Measurements from ENCODE around the gene KRTAP10-6. TPM values are rescaled to one million over a fixed set of nuclear protein-coding genes. Genes with fewer than 3 reads are reported as not detected.

Gene KRTAP10-6
- total RNA-seq, 2 experiments from 2014 or later: not detected

DNA sequence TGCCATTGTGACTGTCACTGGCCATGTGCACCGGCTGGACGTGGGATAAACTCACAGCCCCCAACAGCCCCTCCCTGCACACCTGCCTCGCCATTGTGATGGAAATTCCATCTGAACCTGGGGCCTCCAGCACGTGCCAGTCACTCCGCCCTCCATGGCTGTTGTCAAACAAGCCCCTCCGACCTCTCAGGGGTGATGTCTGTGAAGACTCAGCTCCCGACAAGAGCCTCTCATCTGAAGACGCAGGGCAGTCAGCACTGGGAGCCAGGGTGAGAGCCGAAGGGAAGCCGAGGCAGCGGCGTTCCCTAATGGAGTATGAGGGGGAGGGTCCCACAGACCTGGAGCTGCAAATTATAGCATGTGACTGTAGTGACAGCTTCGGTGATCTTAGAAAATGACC lies 39.6 kb downstream of the KRTAP10-6 start:
- DNase-seq (ENCODE audit: low spot score): no peak
- Histone ChIP-seq H3K36me3 (ENCODE audit: insufficient read depth, low read length) (no peaks in the 10 kb centered on the region), H2AFZ (ENCODE audit: low read length) (no peak overlapping the region), H4K20me1 (ENCODE audit: insufficient read depth, low read length) (no peaks in the 10 kb centered on the region), H3K4me1 (ENCODE audit: insufficient read depth, low read length, poor library complexity, severe bottlenecking) (peaks cover 2% of the 10 kb centered on the region), H3K27ac (ENCODE audit: low read depth, low read length, poor library complexity, severe bottlenecking) (no peak overlapping the region), H3K79me2 (ENCODE audit: insufficient read depth, low read depth, low read length) (no peaks in the 10 kb centered on the region), H3K9me2 (ENCODE audit: insufficient read depth, low read length) (no peaks in the 10 kb centered on the region), H3K4me3 (ENCODE audit: low read depth, low read length, poor library complexity, severe bottlenecking) (no peak overlapping the region), H3K4me2 (ENCODE audit: low read length) (no peak overlapping the region), H3K9me3 (ENCODE audit: low read length) (no peaks in the 10 kb centered on the region)
- ChIA-PET POLR2A (interaction anchor here (0.5 kb wide), 1 partner anchor 46 kb away, joined by 4 read pairs; no protein-coding TSS in a partner anchor), CTCF (ENCODE audit: unreplicated experiment) (no interaction called here)
- TF ChIP-seq, protein P1, sequence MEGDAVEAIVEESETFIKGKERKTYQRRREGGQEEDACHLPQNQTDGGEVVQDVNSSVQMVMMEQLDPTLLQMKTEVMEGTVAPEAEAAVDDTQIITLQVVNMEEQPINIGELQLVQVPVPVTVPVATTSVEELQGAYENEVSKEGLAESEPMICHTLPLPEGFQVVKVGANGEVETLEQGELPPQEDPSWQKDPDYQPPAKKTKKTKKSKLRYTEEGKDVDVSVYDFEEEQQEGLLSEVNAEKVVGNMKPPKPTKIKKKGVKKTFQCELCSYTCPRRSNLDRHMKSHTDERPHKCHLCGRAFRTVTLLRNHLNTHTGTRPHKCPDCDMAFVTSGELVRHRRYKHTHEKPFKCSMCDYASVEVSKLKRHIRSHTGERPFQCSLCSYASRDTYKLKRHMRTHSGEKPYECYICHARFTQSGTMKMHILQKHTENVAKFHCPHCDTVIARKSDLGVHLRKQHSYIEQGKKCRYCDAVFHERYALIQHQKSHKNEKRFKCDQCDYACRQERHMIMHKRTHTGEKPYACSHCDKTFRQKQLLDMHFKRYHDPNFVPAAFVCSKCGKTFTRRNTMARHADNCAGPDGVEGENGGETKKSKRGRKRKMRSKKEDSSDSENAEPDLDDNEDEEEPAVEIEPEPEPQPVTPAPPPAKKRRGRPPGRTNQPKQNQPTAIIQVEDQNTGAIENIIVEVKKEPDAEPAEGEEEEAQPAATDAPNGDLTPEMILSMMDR (conservative IDR thresholded peaks at IDR 0.05; ENCODE audit: low read length): no peak
- no peak for TF ChIP-seq EZH2phosphoT487 (IDR thresholded peaks at IDR 0.05; ENCODE audit: borderline replicate concordance, low read depth, low read length)
- BruUV-seq (replicated peaks): no TSS peak
- intact Hi-C loops (cut with micrococcal nuclease; ENCODE audit: unreplicated experiment): no loop called here

DNA sequence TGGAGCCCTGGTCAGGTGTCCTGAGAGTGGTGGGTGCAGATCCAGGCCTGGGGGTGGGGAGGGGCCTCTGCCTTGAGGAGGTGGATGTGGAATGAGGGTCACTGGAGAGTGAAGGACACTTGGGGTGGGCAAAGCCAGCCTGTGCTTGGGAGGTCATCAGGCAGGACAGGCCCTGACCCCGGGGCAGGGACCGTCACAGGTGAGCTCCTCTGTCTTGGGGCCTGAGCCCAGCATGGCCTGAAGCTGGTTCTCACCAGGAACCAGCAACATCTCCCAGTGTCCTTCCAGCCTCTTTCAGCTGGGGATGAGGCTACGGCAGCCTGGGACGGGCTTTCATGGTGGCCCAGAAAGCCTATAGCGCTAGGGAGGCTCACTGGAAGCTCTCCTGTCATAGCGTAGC lies 40.2 kb downstream of the KRTAP10-6 start:
- BruUV-seq (replicated peaks): no TSS peak
- Histone ChIP-seq H3K9me3 (ENCODE audit: low read length) (peaks cover 3% of the 10 kb centered on the region), H4K20me1 (ENCODE audit: insufficient read depth, low read length) (no peaks in the 10 kb centered on the region), H3K4me1 (ENCODE audit: insufficient read depth, low read length, poor library complexity, severe bottlenecking) (peaks cover 7% of the 10 kb centered on the region), H3K79me2 (ENCODE audit: insufficient read depth, low read depth, low read length) (no peaks in the 10 kb centered on the region), H3K27ac (ENCODE audit: low read depth, low read length, poor library complexity, severe bottlenecking) (no peak overlapping the region), H3K36me3 (ENCODE audit: insufficient read depth, low read length) (no peaks in the 10 kb centered on the region), H3K9me2 (ENCODE audit: insufficient read depth, low read length) (no peaks in the 10 kb centered on the region), H3K4me2 (ENCODE audit: low read length) (no peak overlapping the region), H3K4me3 (ENCODE audit: low read depth, low read length, poor library complexity, severe bottlenecking) (no peak overlapping the region), H2AFZ (ENCODE audit: low read length) (no peak overlapping the region)
- intact Hi-C loops (cut with micrococcal nuclease; ENCODE audit: unreplicated experiment): no loop called here
- ChIA-PET POLR2A (interaction anchor here (0.5 kb wide), 1 partner anchor 47 kb away, joined by 4 read pairs; no protein-coding TSS in a partner anchor), CTCF (ENCODE audit: unreplicated experiment) (no interaction called here)
- DNase-seq (ENCODE audit: low spot score): no peak
- TF ChIP-seq, protein P1 (conservative IDR thresholded peaks at IDR 0.05; ENCODE audit: low read length): no peak
- TF ChIP-seq EZH2phosphoT487 (IDR thresholded peaks at IDR 0.05; ENCODE audit: borderline replicate concordance, low read depth, low read length): no peak

DNA sequence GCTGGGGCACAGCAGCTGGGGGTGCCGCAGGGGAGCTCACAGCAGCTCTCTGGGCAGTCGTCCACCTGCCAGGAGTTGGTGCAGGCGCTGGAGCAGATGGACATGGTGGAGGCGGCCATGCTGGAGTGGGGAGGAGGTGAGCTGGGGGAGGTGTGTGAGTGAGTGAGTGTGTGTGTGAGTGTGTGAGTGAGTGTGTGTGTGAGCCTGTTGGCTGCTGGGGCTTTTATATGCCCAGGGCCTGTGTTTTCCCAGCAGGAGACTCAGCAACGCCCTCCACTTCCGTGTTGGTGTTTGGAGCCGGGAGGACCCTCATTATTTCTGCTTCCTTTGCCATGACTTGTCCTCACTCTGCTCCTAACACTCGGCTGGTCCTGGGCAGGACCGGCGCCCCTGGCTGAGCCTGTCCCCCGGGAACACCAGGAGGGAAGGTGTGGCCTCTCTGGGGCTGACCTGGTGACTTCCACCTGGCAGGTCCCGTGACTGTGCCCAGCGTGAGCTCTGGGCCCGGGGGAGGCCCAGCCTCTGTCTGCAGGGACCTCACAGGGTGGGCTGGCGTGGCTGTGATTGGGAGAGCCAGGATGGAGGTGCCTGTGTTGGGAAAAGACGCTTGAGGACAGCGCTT lies 40.9 kb downstream of the KRTAP10-6 start, which contains the start of gene KRTAP10-2:
TSS of gene KRTAP10-2 (minus strand) at position 166 of the 622 bp plus-strand sequence. CDS start at position 119, 47 bp downstream.
- ChIA-PET CTCF (ENCODE audit: unreplicated experiment) (no interaction called here), POLR2A (no interaction called here)
- no TSS peak for BruUV-seq (replicated peaks)
- Histone ChIP-seq H3K9me3 (ENCODE audit: low read length) (peaks cover 10% of the 10 kb centered on the region), H3K36me3 (ENCODE audit: insufficient read depth, low read length) (no peaks in the 10 kb centered on the region), H3K79me2 (ENCODE audit: insufficient read depth, low read depth, low read length) (no peaks in the 10 kb centered on the region), H3K4me1 (ENCODE audit: insufficient read depth, low read length, poor library complexity, severe bottlenecking) (peaks cover 7% of the 10 kb centered on the region), H4K20me1 (ENCODE audit: insufficient read depth, low read length) (no peaks in the 10 kb centered on the region), H2AFZ (ENCODE audit: low read length) (no peak within 1 kb of the TSS), H3K4me3 (ENCODE audit: low read depth, low read length, poor library complexity, severe bottlenecking) (no peak within 1 kb of the TSS), H3K9me2 (ENCODE audit: insufficient read depth, low read length) (no peaks in the 10 kb centered on the region), H3K27ac (ENCODE audit: low read depth, low read length, poor library complexity, severe bottlenecking) (no peak within 1 kb of the TSS), H3K4me2 (ENCODE audit: low read length) (no peak within 1 kb of the TSS)
- no peak for TF ChIP-seq EZH2phosphoT487 (IDR thresholded peaks at IDR 0.05; ENCODE audit: borderline replicate concordance, low read depth, low read length)
- TF ChIP-seq, protein P1 (conservative IDR thresholded peaks at IDR 0.05; ENCODE audit: low read length): no peak
- intact Hi-C loops (cut with micrococcal nuclease; ENCODE audit: unreplicated experiment): no loop called here
- no peak for DNase-seq (ENCODE audit: low spot score)

All from OCI-LY7 (cell line).